ENCODE measurements around the gene HNRNPM. TPM values are rescaled to one million over a fixed set of nuclear protein-coding genes. Genes with fewer than 3 reads are reported as not detected.

The HNRNPM gene
- total and polyA plus RNA-seq, 7 donors, result 53.2 to 146 (median 91.8) TPM

- Histone ChIP-seq H3K4me1 (peaks cover 26% of the 10 kb centered on the region), H3K36me3 (ENCODE audit: insufficient read depth in 1 of 2, low read depth in 1 of 2) (peaks cover 4 to 80% of the 10 kb centered on the region in 2 donors), H3K4me3 (no peak overlapping the region), H3K27me3 (ENCODE audit: insufficient read depth in 3 of 3, low read length in 2 of 3) (no peaks in the 10 kb centered on the region), H3K27ac (no peak overlapping the region), H3K9me3 (no peaks in the 10 kb centered on the region)
- intact Hi-C loops (cut with DNase I), result no loop called here
- DNase-seq (no peak), ATAC-seq (no peak)
- 83 to 92% (median 90%) methylated on average over 11 of the region's 11 CpGs for WGBS, 3 donors
- no peak for TF ChIP-seq CTCF (IDR thresholded peaks at IDR 0.05)
Observed at GRCh38 chr19:8482696-8483095, 37.9 kb downstream of the HNRNPM start.

GRCh38 chr19:8483165-8483564, 38.4 kb downstream of the HNRNPM start:
- TF ChIP-seq CTCF (IDR thresholded peaks at IDR 0.05), result no peak
- no peak for ATAC-seq
- Histone ChIP-seq H3K36me3 (ENCODE audit: insufficient read depth in 1 of 2, low read depth in 1 of 2) (peaks cover 4 to 80% of the 10 kb centered on the region in 2 donors), H3K4me1 (peaks cover 26% of the 10 kb centered on the region), H3K4me3 (no peak overlapping the region), H3K27me3 (ENCODE audit: insufficient read depth in 3 of 3, low read length in 2 of 3) (no peaks in the 10 kb centered on the region), H3K9me3 (no peaks in the 10 kb centered on the region), H3K27ac (no peak overlapping the region)
- WGBS, 3 donors, result 89 to 92% (median 89%) methylated on average over 8 of the region's 8 CpGs
- intact Hi-C loops (cut with DNase I), result no loop called here
- DNase-seq, result no peak

GRCh38 chr19:8484331-8484894, 39.6 kb downstream of the HNRNPM start:
- TF ChIP-seq CTCF (IDR thresholded peaks at IDR 0.05), result no peak
- Histone ChIP-seq H3K9me3 (no peaks in the 10 kb centered on the region), H3K4me1 (peaks cover 22% of the 10 kb centered on the region), H3K27me3 (ENCODE audit: insufficient read depth in 3 of 3, low read length in 2 of 3) (no peaks in the 10 kb centered on the region), H3K36me3 (ENCODE audit: insufficient read depth in 1 of 2, low read depth in 1 of 2) (peaks cover 0 to 82% of the 10 kb centered on the region in 2 donors), H3K4me3 (no peak overlapping the region), H3K27ac (no peak overlapping the region)
- peak in 1 of 4 donors; percentile 15 for ATAC-seq
- WGBS, 3 donors, result 85 to 86% (median 86%) methylated on average over 18 of the region's 18 CpGs
- DNase-seq, result peak; percentile 52 to 62
- intact Hi-C loops (cut with DNase I), result loop anchor here in 1 of 2 donors (2.0 kb wide), 1 partner anchor 60 kb away; no protein-coding TSS in a partner anchor

GRCh38 chr19:8485561-8486371, 41.0 kb downstream of the HNRNPM start:
- H3K4me1 ChIP-seq, result peaks cover 16% of the 10 kb centered on the region
- H3K36me3 ChIP-seq (ENCODE audit: insufficient read depth in 1 of 2, low read depth in 1 of 2), result peaks cover 0 to 79% of the 10 kb centered on the region in 2 donors
- no peak for DNase-seq
- 96 to 97% (median 97%) methylated on average over 62 of the region's 62 CpGs for WGBS, 3 donors
- TF ChIP-seq CTCF (IDR thresholded peaks at IDR 0.05), result no peak
- H3K4me3 ChIP-seq, result no peak overlapping the region
- H3K27ac ChIP-seq, result no peak overlapping the region
- H3K27me3 ChIP-seq (ENCODE audit: insufficient read depth in 3 of 3, low read length in 2 of 3), result no peaks in the 10 kb centered on the region
- intact Hi-C loops (cut with DNase I), result loop anchor here in 1 of 2 donors (2.0 kb wide), 1 partner anchor 61 kb away; no protein-coding TSS in a partner anchor
- ATAC-seq, result no peak
- no peaks in the 10 kb centered on the region for H3K9me3 ChIP-seq

All from psoas muscle (tissue), 8 donors.